CD14-positive monocyte (primary cell): ENCODE data around the gene B4GALT4. TPM values are rescaled to one million over a fixed set of nuclear protein-coding genes. Genes with fewer than 3 reads are reported as not detected.

Experiments
- DNase-seq, 3 donors: peaks; one replicate each; pipeline ENCODE4 v3.0.0-alpha.2; 2011 to 2022
- H2AFZ ChIP-seq: 2 replicates; pipeline ENCODE4 v1.6.0; 2012; ENCODE audit warnings: mild to moderate bottlenecking, low read depth, low read length, inconsistent platforms; ENCODE audit not compliant: insufficient read depth, poor library complexity, severe bottlenecking
- H3K27ac ChIP-seq, 2 donors: 1 replicate in 1 of 2; 2 replicates in 1 of 2; pipeline ENCODE4 v1.5.1; 2012 to 2013; ENCODE audit warnings: low read length in 2 of 2, control low read depth in 1 of 2, inconsistent platforms in 1 of 2, low read depth in 1 of 2, mild to moderate bottlenecking in 1 of 2
- H3K27me3 ChIP-seq, 2 donors: one replicate each; pipeline versions ENCODE4 v1.6.0 to v1.6.1; 2011 to 2013; ENCODE audit warnings: low read length in 2 of 2; ENCODE audit not compliant: control insufficient read depth in 2 of 2, insufficient read depth in 2 of 2
- H3K36me3 ChIP-seq, 2 donors: replicated peaks in 1 of 2; 1 replicate in 1 of 2; 2 replicates in 1 of 2; pipeline versions ENCODE4 v1.5.1 to v1.6.1; 2012 to 2013; ENCODE audit warnings: low read length in 2 of 2, control low read depth in 1 of 2, inconsistent platforms in 1 of 2, mild to moderate bottlenecking in 1 of 2; ENCODE audit not compliant: insufficient read depth in 2 of 2, control insufficient read depth in 1 of 2
- H3K4me1 ChIP-seq, 2 donors: 1 replicate in 1 of 2; 2 replicates in 1 of 2; pipeline versions ENCODE4 v1.5.1 to v1.6.1; 2012 to 2013; ENCODE audit warnings: low read length in 2 of 2, control low read depth in 1 of 2, inconsistent platforms in 1 of 2, mild to moderate bottlenecking in 1 of 2, moderate library complexity in 1 of 2; ENCODE audit not compliant: insufficient read depth in 2 of 2, control insufficient read depth in 1 of 2
- H3K4me2 ChIP-seq: replicated peaks from 2 replicates; pipeline ENCODE3; 2012; ENCODE audit warnings: low read length, moderate library complexity, mild to moderate bottlenecking; ENCODE audit not compliant: poor library complexity, severe bottlenecking; ENCODE audit errors: extremely low read depth
- H3K4me3 ChIP-seq, 3 experiments: fragments of 200-600 bp in 1 of 3; sonication (generic) in 1 of 3; replicated peaks in 1 of 3; 1 replicate in 2 of 3; 2 replicates in 1 of 3; pipeline ENCODE4 v1.5.1; 2011 to 2013; ENCODE audit warnings: low read length in 3 of 3, mild to moderate bottlenecking in 3 of 3, control low read depth in 2 of 3, low read depth in 2 of 3, inconsistent platforms in 1 of 3, moderate library complexity in 1 of 3
- H3K79me2 ChIP-seq: 2 replicates; pipeline ENCODE4 v1.6.0; 2012; ENCODE audit warnings: mild to moderate bottlenecking, control low read depth, inconsistent platforms, low read length, moderate library complexity; ENCODE audit not compliant: insufficient read depth
- H3K9ac ChIP-seq: 2 replicates; pipeline ENCODE4 v1.6.0; 2017; ENCODE audit warnings: low read length, mild to moderate bottlenecking; ENCODE audit not compliant: insufficient read depth, poor library complexity, severe bottlenecking
- H3K9me3 ChIP-seq, 2 donors: replicated peaks in 1 of 2; 1 replicate in 1 of 2; 2 replicates in 1 of 2; pipeline versions ENCODE4 v1.5.1 to v1.6.1; 2012 to 2013; ENCODE audit warnings: low read length in 2 of 2, control low read depth in 1 of 2; ENCODE audit not compliant: control insufficient read depth in 1 of 2, insufficient read depth in 1 of 2
- H4K20me1 ChIP-seq: 2 replicates; pipeline ENCODE4 v1.6.0; 2012; ENCODE audit warnings: mild to moderate bottlenecking, low read length, control low read depth, moderate library complexity; ENCODE audit not compliant: insufficient read depth
- H3K27ac Mint-ChIP-seq, 7 donors: one replicate each; pipeline ENCODE4 v1.8.0; 2020; ENCODE audit warnings: mild to moderate bottlenecking in 7 of 7, mixed read lengths in 7 of 7, moderate library complexity in 6 of 7, inconsistent platforms in 2 of 7
- H3K27me3 Mint-ChIP-seq, 3 donors: one replicate each; pipeline ENCODE4 v1.8.0; 2021 to 2022; ENCODE audit warnings: low read depth in 3 of 3, mild to moderate bottlenecking in 3 of 3, mixed read lengths in 3 of 3, moderate library complexity in 3 of 3, inconsistent platforms in 1 of 3
- H3K36me3 Mint-ChIP-seq, 2 donors: one replicate each; pipeline ENCODE4 v1.8.0; 2020; ENCODE audit warnings: mixed read lengths in 2 of 2, inconsistent platforms in 1 of 2, mild to moderate bottlenecking in 1 of 2
- H3K4me1 Mint-ChIP-seq: one replicate; pipeline ENCODE4 v1.8.0; 2020; ENCODE audit warnings: mild to moderate bottlenecking, mixed read lengths
- H3K4me3 Mint-ChIP-seq, 2 donors: one replicate each; pipeline ENCODE4 v1.8.0; 2020; ENCODE audit warnings: mild to moderate bottlenecking in 2 of 2, mixed read lengths in 2 of 2, moderate library complexity in 1 of 2
- H3K9me3 Mint-ChIP-seq, 7 donors: one replicate each; pipeline ENCODE4 v1.8.0; 2020 to 2022; ENCODE audit warnings: mixed read lengths in 7 of 7, mild to moderate bottlenecking in 6 of 7, moderate library complexity in 6 of 7, inconsistent platforms in 2 of 7
- WGBS: methylation state at CpG from one replicate; pipeline ENCODE4 v1.1.5; 2013; ENCODE audit warnings: missing lambda C conversion rate; ENCODE audit not compliant: insufficient coverage; 5-methylcytosine and 5-hydroxymethylcytosine counted together
- intact Hi-C, 2 donors: fragments of 100-400 bp; cut with micrococcal nuclease; formaldehyde crosslinking; loops; one replicate each; pipeline versions ENCODE4 v1.15.0 to v1.15.1; 2023
- polyA plus RNA-seq, 3 donors: library from polyadenylated mRNA; depleted of rRNA in 1 of 3; unstranded in 2 of 3; stranded (reverse) in 1 of 3; fragments of 300-500 nt in 2 of 3; fragments of >200 nt in 1 of 3; fragmentation: Illumina TruSeq in 2 of 3; gene quantifications; 1 replicate in 2 of 3; 2 replicates in 1 of 3; pipeline ENCODE4 v1.2.3, GENCODE V29; 2012 to 2021
- TF ChIP-seq, protein P1 (sequence below): fragments of 200-600 bp; IDR thresholded peaks from one replicate; pipeline ENCODE4 v1.8.0; 2022; ENCODE audit warnings: antibody characterized with exemption, mild to moderate bottlenecking

The B4GALT4 gene
- polyA plus RNA-seq, 3 donors: 5.8 to 7.4 (median 5.8) TPM

DNA sequence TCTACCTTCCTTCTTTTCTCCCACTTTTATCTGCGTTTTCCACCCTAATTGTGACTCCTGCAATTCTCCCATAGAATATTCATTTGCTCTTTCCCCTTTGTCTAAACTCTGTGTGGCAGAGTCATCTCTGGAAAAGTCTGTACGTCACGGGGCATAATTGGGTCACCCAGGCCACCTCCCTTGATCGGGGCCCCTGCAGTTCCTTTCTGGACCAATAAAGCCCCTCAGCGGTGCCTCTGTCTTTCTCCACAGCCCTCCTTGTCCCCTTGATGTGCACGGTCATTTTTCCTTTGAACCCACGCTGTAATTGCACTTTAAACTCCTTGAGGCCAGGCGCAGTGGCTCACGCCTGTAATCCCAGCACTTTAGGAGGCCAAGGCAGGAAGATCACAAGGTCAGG, 56.6 kb downstream of the B4GALT4 start:
- Histone ChIP-seq H3K4me2 (no peak overlapping the region), H4K20me1 (no peaks in the 10 kb centered on the region), H3K36me3 (no peaks in the 10 kb centered on the region), H3K4me3 (no peak overlapping the region), H3K27me3 (no peaks in the 10 kb centered on the region), H2AFZ (no peak overlapping the region), H3K9me3 (no peaks in the 10 kb centered on the region), H3K27ac (no peak overlapping the region), H3K4me1 (no peaks in the 10 kb centered on the region), H3K9ac (no peak overlapping the region), H3K79me2 (no peaks in the 10 kb centered on the region)
- no peaks in the 10 kb centered on the region for H3K4me1 Mint-ChIP-seq
- peaks cover 2 to 6% (median 3%) of the 10 kb centered on the region in 3 donors for H3K27me3 Mint-ChIP-seq
- 76% methylated on average over 5 of the region's 9 CpGs for WGBS
- no peak for DNase-seq
- H3K27ac Mint-ChIP-seq: no peak overlapping the region
- H3K36me3 Mint-ChIP-seq: no peaks in the 10 kb centered on the region
- intact Hi-C loops: no loop called here
- H3K4me3 Mint-ChIP-seq: no peak overlapping the region
- TF ChIP-seq, protein P1, sequence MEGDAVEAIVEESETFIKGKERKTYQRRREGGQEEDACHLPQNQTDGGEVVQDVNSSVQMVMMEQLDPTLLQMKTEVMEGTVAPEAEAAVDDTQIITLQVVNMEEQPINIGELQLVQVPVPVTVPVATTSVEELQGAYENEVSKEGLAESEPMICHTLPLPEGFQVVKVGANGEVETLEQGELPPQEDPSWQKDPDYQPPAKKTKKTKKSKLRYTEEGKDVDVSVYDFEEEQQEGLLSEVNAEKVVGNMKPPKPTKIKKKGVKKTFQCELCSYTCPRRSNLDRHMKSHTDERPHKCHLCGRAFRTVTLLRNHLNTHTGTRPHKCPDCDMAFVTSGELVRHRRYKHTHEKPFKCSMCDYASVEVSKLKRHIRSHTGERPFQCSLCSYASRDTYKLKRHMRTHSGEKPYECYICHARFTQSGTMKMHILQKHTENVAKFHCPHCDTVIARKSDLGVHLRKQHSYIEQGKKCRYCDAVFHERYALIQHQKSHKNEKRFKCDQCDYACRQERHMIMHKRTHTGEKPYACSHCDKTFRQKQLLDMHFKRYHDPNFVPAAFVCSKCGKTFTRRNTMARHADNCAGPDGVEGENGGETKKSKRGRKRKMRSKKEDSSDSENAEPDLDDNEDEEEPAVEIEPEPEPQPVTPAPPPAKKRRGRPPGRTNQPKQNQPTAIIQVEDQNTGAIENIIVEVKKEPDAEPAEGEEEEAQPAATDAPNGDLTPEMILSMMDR: no peak
- H3K9me3 Mint-ChIP-seq: peaks cover 0 to 5% (median 3%) of the 10 kb centered on the region in 7 donors

- no peak overlapping the region for H3K4me3 ChIP-seq
- H4K20me1 ChIP-seq: no peaks in the 10 kb centered on the region
- no peak overlapping the region for H3K27ac ChIP-seq
- H3K9me3 ChIP-seq: no peaks in the 10 kb centered on the region
- no peak overlapping the region for H3K4me2 ChIP-seq
- Mint-ChIP-seq H3K4me1 (no peaks in the 10 kb centered on the region), H3K4me3 (no peak overlapping the region), H3K27ac (no peak overlapping the region), H3K9me3 (peaks cover 0 to 5% (median 3%) of the 10 kb centered on the region in 7 donors), H3K36me3 (no peaks in the 10 kb centered on the region), H3K27me3 (peaks cover 0 to 10% (median 3%) of the 10 kb centered on the region in 3 donors)
- no peaks in the 10 kb centered on the region for H3K36me3 ChIP-seq
- H3K27me3 ChIP-seq: no peaks in the 10 kb centered on the region
- H3K79me2 ChIP-seq: no peaks in the 10 kb centered on the region
- intact Hi-C loops: no loop called here
- no peak overlapping the region for H2AFZ ChIP-seq
- TF ChIP-seq, protein P1: no peak
- H3K4me1 ChIP-seq: no peaks in the 10 kb centered on the region
- no CpG with 5 or more reads among the region's 3 CpGs for WGBS
- no peak overlapping the region for H3K9ac ChIP-seq
- DNase-seq: no peak
These were observed 58.9 kb downstream of the B4GALT4 start for GRCh38 chr3:119181765-119182164.
